Thoracic aorta (tissue), 2 donors: ENCODE results near the gene GPR75. TPM values are rescaled to one million over a fixed set of nuclear protein-coding genes. Genes with fewer than 3 reads are reported as not detected.

Experiments
- ATAC-seq: fragments of 150-250 bp; one replicate; pipeline ENCODE4 v1.8.0; 2017; ENCODE audit warnings: low read depth; ENCODE audit not compliant: insufficient number of reproducible peaks, low FRiP score
- DNase-seq: peaks from one replicate; pipeline ENCODE4 v3.0.0-alpha.2; 2020; ENCODE audit warnings: low spot score
- H3K27ac ChIP-seq, 2 donors: fragments of 200-600 bp; sonication (generic); 1 replicate in 1 of 2; 2 replicates in 1 of 2; pipeline ENCODE4 v1.5.1; 2016; ENCODE audit warnings: mild to moderate bottlenecking in 2 of 2, moderate library complexity in 2 of 2
- H3K27me3 ChIP-seq: fragments of 200-600 bp; sonication (generic); replicated peaks from 2 replicates; pipeline ENCODE4 v1.6.0; 2016; ENCODE audit warnings: mild to moderate bottlenecking; ENCODE audit not compliant: insufficient read depth
- H3K36me3 ChIP-seq: fragments of 200-600 bp; sonication (generic); one replicate; pipeline ENCODE4 v1.5.1; 2016
- H3K4me1 ChIP-seq, 2 donors: fragments of 200-600 bp; sonication (generic); 1 replicate in 1 of 2; 2 replicates in 1 of 2; pipeline versions ENCODE4 v1.5.1 to v1.6.0; 2016; ENCODE audit warnings: low read depth in 2 of 2, mild to moderate bottlenecking in 1 of 2; ENCODE audit not compliant: control insufficient read depth in 1 of 2
- H3K4me3 ChIP-seq: fragments of 200-600 bp; sonication (generic); 2 replicates; pipeline ENCODE4 v1.5.1; 2016; ENCODE audit warnings: mild to moderate bottlenecking
- H3K9me3 ChIP-seq: fragments of 200-600 bp; sonication (generic); 2 replicates; pipeline ENCODE4 v1.5.1; 2016
- total RNA-seq, 2 donors: library from RNA; depleted of rRNA; stranded (reverse); fragments of >200 nt; gene quantifications; one replicate each; pipeline versions ENCODE4 v1.1.0 to v1.2.3, GENCODE V29; 2016
- TF ChIP-seq, protein P1 (sequence below): fragments of 200-600 bp; sonication (generic); IDR thresholded peaks from one replicate; pipeline ENCODE4 v1.5.1; 2019; ENCODE audit warnings: antibody characterized with exemption

The GPR75 gene
- total RNA-seq, 2 donors from 2014 or later: 0.54 to 6.7 TPM

DNA sequence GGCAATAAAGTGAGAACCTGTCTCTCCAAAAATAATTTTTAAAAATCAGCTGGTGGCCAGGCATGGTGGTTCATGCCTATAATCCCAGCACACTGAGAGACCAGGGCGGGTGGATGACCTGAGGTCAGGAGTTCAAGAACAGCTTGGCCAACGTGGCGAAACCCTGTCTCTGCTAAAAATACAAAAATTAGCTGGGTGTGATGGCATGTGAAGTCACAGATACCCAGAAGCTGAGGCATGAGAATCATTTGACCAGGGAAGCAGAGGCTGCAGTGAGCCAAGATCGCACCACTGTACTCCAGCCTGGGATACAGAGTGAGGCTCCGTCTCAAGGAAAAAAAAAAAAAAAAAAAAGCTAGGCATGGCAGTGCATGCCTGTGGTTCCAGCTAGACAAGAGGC is 7.4 kb upstream of the GPR75 start:
- Histone ChIP-seq H3K9me3 (no peaks in the 10 kb centered on the region), H3K4me3 (no peak overlapping the region), H3K36me3 (peaks cover 32% of the 10 kb centered on the region), H3K27me3 (no peaks in the 10 kb centered on the region), H3K27ac (no peak overlapping the region), H3K4me1 (no peaks in the 10 kb centered on the region)
- TF ChIP-seq, protein P1, sequence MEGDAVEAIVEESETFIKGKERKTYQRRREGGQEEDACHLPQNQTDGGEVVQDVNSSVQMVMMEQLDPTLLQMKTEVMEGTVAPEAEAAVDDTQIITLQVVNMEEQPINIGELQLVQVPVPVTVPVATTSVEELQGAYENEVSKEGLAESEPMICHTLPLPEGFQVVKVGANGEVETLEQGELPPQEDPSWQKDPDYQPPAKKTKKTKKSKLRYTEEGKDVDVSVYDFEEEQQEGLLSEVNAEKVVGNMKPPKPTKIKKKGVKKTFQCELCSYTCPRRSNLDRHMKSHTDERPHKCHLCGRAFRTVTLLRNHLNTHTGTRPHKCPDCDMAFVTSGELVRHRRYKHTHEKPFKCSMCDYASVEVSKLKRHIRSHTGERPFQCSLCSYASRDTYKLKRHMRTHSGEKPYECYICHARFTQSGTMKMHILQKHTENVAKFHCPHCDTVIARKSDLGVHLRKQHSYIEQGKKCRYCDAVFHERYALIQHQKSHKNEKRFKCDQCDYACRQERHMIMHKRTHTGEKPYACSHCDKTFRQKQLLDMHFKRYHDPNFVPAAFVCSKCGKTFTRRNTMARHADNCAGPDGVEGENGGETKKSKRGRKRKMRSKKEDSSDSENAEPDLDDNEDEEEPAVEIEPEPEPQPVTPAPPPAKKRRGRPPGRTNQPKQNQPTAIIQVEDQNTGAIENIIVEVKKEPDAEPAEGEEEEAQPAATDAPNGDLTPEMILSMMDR: no peak
- no peak for ATAC-seq
- DNase-seq: no peak

GRCh38 chr2:53865962-53866361 is 6.2 kb upstream of the GPR75 start:
- H3K4me3 ChIP-seq: no peak overlapping the region
- no peaks in the 10 kb centered on the region for H3K4me1 ChIP-seq
- H3K27ac ChIP-seq: no peak overlapping the region
- DNase-seq (no peak), ATAC-seq (no peak)
- H3K36me3 ChIP-seq: peaks cover 30% of the 10 kb centered on the region
- H3K9me3 ChIP-seq: no peaks in the 10 kb centered on the region
- H3K27me3 ChIP-seq: no peaks in the 10 kb centered on the region
- TF ChIP-seq, protein P1: no peak

DNA sequence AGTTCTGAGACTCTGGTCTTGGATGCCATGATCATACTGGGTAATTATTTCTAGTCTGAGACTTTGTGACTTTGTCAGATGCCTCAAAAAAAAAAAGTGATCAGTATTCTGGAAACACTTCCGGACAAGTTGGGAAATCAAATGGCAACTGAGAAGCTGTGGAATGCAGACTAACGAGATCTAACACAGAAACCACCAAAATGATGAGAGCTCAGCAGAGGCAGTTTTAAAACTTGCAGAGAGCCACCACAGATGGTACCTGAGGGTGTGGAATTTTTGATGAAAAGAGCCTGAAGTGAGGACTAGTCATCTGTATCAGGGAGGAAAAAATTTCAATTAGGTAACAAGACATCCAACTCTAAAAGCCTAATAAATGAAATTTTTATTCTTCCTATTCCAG is 5.5 kb upstream of the GPR75 start:
- H3K36me3 ChIP-seq: peaks cover 30% of the 10 kb centered on the region

GRCh38 chr2:53863538-53864227 is 3.9 kb upstream of the GPR75 start:
- DNase-seq: no peak
- no peak overlapping the region for H3K4me3 ChIP-seq
- no peaks in the 10 kb centered on the region for H3K9me3 ChIP-seq
- ATAC-seq: no peak
- H3K36me3 ChIP-seq: peaks cover 30% of the 10 kb centered on the region
- TF ChIP-seq, protein P1: no peak
- H3K4me1 ChIP-seq: no peaks in the 10 kb centered on the region
- H3K27me3 ChIP-seq: no peaks in the 10 kb centered on the region
- H3K27ac ChIP-seq: no peak overlapping the region

More for the DNA sequence above, 5.5 kb upstream of the GPR75 start:
- no peak overlapping the region for H3K27ac ChIP-seq
- H3K27me3 ChIP-seq: no peaks in the 10 kb centered on the region
- ATAC-seq: no peak
- DNase-seq: no peak
- no peaks in the 10 kb centered on the region for H3K9me3 ChIP-seq
- H3K4me3 ChIP-seq: no peak overlapping the region
- TF ChIP-seq, protein P1: no peak
- H3K4me1 ChIP-seq: no peaks in the 10 kb centered on the region

DNA sequence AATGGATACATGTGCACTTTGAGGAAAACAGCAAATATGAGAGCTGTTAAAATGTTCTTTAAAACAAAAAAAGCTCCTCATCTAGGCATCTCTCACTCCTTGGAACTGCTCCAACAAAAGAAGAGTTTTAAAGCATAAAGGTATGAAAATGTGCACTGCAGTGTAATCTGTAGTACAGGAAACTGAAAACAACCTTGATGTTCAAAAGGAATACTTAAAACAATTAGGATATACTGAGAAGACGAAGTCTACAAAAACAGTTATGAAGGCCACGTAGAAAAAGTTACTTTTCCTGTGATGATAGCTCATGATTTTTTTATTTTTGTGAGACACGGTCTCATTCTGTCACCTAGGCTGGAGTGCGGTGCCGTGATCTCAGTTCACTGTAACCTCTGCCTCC is 2.1 kb upstream of the GPR75 start:
- DNase-seq (no peak), ATAC-seq (no peak)
- Histone ChIP-seq H3K4me1 (no peaks in the 10 kb centered on the region), H3K4me3 (no peak overlapping the region), H3K9me3 (no peaks in the 10 kb centered on the region), H3K27ac (no peak overlapping the region), H3K36me3 (peaks cover 24% of the 10 kb centered on the region), H3K27me3 (no peaks in the 10 kb centered on the region)
- TF ChIP-seq, protein P1: no peak
